Fibroblast of skin of right quadriceps (primary cell): ENCODE results near the gene MTA1.

Experiments
- DNase-seq: peaks from one replicate; pipeline ENCODE4 v3.0.0-alpha.2; 2013

MTA1 gene

DNA sequence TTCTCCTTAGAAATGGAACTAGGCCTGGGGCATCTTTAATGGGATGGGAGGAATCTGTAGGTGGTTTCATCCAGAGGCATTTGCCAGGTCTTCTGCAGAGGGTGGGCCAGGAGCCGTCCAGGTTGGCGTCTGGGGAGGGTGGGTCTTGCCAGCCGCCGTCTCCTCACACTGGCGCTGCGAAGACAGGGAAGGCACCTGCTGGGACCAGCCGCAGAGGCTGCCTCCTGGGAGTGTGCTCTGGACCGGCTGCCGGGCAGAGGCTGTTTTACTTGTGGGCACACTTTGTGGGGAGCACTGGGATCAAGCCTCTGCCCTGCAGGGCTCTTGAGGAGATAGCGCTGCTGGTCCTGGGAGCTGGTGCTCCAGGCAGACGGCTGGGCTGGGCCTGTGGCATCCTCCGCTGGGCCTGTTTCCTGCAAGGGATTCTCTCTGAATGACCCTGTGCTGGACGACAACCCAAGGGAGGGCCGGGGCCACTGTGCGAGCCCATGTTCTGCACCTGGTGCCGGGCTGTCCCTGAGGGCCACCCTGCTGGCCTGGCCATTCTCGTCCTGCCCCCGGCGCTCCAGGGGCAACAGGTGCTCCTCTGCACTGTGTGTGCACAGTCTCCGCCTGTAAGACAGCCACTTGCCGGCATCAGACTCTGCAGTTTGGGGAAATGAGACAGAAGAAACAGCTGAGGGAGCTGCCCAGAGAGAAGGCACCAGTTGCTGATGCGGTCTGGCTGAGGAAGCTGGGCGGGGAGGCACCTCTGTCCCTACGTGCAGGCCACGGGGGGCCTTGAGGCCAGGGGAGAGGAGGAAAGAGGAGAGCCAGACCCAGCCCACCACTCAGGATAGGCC lies 31.3 kb upstream of the MTA1 start:
- DNase-seq = no peak

DNA sequence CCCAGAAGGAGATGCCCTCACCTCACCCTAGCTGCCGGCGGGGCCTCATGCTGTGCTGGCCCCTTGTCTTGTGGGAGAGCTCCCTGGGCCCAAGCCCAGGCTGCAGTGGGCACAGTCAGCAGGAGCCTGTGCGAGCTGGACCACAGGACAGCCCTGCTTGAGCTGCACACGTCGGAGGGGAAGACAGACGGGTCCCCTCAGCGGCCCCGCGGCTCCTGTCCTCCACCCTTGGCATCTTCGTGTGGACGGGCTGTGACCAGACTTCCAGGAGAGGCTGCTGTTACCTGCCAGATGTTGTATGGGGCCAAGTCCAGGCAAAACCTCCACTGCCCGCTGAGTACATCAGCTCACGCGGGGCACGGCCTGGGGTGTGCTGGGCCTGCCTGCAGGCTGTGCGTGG lies 30.7 kb upstream of the MTA1 start:
- no peak for DNase-seq

DNA sequence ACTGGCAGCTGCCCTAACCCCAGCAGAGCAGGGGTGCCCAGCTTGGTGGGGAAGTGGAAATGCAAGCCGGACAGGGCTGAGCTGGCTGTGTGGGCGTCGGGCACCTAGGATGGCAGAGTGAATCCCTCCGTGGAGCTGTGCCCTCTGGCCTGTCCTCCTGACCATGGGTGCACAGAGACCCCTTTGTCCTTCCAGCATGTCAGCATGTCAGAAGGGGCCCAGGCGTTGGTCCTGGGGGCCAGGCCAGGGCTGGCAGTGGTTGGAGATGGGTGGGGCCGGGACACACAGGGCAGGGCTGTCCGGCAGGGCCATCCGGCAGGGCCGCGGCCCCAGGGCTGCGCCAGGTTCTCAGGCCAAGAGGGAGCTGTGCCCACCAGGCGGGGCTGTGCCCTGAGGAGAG lies 30.1 kb upstream of the MTA1 start:
- no peak for DNase-seq

DNA sequence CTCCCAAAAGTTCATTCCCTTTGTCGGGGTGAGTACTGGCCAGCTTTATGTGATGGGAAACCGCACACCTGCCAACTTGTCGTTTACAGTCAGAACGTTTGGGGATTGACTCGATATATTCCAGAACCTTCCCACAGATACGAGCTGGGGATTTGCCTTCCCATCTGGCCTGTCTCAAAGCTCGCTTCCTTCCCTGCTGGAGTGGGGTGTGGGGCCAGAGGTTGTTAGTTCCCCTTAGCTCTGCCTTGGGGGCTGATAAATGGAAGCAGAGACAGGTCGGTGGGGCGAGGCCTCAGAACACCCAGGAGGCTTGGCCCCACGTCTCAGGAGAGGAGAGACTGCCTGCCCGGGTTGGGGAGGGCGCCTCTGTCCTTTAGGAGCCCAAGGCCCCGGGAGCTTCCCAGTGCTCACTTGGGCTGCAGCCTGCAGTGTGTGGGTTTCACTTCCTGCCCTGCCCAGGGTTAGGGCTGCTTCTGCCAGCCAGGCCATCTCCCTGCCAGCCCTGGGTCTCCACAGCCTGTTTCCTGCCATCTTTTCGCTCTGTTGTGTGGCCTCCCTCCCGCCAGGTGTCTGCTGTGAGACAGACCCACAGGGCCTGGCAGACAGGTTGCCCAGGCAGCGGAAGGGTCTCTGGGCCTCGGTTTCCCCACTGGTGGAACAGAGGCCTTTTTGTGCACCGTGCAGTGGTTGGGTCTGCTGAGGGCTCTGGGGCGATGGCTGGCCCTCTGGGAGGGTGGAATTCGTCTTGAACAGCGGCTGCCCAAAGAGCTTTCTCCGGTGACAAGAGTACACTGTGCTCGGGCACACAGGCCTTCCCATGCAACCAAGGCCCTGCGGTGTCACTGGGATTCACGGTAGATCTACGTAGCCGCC lies 29.4 kb upstream of the MTA1 start:
- DNase-seq = no peak

DNA sequence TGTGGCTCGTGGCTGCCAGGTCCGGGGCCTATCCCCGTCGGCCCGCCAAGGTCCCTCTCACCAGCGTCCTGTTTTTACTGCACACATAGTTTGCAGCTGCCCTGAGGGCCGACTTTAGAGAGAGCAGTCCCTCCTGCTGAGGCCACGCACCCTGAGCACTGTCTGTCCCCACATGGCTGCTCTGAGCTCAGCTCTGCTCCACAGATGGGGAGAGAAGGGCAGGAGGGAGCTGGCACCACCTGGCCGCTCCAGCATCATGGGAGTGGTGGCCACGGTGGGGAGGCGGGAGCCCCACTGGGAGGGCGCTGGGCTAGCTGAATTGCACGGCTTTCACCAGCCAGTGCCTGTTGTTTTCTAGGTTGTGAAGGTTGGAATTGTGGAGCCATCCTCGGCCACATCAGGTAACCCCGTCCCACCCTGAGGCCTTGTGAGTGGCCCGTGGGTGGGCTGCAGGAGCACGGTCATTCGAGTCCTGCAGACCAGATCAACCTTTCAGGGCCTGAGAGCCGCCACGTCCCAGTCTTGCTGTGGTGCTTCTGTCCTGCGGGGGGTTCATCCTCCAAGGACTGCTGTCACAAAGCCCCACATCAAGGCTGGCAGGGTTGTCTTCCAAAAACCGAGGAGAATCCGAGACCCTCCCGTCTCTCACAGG lies 28.7 kb upstream of the MTA1 start:
- DNase-seq = no peak

DNA sequence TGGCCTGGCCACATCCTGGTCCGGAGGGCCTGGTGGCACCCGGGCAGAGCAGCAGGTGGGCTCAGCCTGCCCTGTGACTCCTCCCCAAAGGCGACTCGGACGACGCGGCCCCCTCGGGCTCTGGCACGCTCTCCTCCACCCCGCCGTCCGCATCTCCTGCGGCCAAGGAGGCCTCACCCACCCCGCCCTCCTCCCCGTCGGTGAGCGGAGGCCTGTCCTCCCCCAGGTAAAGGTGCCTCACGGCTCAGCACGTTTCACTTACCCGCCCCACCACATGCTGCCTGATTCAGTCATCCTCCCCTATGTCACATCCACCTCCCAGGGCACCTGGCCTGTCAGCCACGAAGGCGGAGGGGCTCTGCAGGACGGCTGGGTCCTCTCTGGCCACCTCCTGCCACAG lies 28.1 kb upstream of the MTA1 start:
- DNase-seq = no peak

DNA sequence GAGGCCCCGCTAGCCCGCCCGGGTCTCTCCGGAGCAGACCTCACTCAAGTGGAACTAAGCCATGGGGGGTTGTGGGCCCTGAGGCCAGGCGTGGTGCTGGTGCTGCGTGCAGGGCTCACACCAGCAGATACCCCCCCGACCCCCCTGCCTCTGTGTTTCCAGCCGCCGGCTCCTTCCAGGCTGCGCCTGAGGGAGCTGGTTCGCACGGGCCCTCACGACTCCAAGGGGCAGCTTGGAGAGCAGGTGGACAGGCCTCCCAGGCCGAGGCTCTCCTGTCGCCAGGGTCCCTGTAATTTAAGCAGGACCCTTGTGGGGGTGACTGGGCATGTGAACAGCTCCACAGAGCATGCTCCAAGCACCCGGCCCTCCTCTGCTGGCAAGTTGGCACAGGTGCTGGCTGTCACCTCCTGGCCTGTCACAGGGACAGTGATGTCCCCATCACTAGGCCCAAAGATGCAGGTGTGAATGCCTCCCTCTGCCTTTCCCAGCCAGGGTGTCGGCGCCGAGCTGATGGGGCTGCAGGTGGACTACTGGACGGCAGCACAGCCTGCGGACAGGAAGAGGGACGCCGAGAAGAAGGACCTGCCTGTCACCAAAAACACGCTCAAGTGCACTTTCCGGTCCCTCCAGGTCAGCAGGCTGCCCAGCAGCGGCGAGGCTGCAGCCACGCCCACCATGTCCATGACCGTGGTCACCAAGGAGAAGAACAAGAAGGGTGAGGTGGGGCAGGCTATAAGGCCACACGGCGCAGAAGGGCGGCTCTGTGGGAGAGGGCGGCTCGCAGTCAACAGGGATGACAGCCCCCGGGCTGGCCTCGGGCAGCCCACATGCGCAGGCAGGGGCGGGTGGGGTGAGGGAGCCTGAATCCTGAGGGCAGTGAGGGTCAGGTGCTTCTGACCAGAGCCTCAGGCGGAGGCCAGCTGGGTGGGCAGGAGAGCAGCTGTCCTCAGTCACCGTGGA lies 27.2 kb upstream of the MTA1 start:
- no peak for DNase-seq

DNA sequence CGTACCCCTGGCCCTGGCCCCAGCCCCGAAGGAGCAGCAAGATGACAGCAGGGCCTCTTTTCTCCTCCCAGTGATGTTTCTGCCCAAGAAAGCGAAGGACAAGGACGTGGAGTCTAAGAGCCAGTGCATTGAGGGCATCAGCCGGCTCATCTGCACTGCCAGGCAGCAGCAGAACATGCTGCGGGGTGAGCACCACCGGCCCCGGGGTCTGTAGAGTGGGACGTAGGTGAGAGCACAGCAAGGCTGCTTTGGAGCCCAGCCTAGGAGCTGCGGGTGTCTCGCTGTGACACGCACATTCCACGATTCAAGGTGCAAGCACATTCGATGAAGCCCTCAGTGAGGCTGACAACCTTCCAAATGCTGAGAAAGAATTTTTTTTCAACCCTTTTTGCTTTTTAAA lies 26.5 kb upstream of the MTA1 start:
- DNase-seq = no peak

DNA sequence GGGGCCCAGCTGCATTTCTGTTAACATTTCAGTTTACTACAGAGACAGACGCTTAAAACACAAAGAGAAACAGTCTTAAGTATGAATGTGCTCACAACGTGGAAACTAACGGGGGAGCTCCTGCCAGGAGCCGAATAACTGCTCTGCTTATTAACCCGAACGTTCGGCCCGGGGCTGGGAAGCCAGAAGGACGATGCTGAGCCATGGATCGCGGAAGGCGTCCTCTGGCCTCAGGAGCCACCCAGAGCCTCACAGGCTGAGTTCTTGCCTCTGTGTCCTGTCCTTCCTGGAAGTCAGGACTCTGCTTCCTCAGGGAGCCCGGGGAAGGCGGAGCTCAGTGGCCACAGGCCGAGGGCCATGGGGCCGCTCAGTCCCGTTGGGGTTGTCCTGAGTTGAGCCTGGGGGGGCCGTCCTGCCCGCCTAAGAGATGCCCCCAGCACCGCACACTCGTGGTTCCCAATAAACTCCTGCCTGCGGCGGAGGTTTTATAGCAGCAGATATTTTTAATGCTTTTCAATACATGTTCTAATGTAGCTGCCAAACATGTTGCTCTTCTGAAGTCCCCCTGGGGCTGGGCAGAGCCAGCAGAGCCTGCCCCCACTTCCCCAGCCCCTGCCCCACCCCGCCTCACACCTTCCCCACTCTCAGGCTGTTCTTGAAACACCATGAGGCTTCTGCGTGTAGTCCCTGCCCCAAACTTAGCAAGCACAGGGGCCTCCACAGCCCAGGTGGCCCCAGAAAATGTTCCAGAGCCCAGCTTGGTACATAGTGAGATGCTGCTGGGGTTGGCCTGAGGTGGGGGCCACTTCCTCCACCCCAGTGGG lies 24.7 kb upstream of the MTA1 start:
- no peak for DNase-seq

DNA sequence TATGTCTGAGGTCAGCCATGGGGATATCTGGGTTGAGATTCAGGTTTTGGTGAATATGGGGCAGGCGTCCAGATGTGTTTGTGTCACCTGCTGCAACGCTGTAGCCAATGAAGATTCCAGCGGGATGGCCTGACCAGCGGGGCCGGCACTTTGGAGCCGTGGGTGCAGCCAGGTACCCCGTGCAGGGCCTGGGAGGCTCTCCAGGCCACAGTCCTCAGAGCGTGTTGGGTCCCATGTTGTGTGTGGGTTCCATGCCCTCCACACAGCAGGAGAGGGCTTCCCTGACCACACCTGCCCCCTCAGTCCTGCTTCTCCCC lies 24.1 kb upstream of the MTA1 start:
- no peak for DNase-seq

DNA sequence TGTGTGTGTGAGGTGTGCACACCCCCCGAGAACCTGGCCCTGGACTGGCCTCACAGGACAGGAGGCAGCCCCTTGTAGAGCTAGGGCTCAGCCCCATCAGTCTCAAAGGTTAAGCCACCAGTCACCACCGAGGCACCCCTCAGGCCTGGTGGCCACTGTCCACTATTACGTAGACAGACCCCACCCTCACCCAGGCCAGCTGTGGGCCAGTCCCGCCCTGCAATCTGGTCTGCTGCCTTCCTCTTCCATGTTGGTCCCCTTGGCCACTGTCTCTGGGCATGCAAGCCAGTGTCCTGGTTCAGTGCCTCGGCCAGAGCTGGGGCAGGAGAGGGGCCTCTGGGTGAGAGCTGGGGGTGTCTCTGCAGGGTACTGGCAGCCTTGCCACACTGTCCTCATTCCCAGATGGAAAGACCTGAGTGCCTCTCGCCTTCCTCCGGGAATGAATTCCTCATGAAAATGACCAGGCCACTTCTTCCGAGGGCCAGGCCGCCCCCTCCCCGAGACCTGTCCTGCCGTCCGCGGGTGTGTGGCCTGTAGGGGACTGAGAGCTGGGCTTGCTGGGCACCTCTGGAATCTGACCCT lies 22.2 kb upstream of the MTA1 start:
- no peak for DNase-seq

DNA sequence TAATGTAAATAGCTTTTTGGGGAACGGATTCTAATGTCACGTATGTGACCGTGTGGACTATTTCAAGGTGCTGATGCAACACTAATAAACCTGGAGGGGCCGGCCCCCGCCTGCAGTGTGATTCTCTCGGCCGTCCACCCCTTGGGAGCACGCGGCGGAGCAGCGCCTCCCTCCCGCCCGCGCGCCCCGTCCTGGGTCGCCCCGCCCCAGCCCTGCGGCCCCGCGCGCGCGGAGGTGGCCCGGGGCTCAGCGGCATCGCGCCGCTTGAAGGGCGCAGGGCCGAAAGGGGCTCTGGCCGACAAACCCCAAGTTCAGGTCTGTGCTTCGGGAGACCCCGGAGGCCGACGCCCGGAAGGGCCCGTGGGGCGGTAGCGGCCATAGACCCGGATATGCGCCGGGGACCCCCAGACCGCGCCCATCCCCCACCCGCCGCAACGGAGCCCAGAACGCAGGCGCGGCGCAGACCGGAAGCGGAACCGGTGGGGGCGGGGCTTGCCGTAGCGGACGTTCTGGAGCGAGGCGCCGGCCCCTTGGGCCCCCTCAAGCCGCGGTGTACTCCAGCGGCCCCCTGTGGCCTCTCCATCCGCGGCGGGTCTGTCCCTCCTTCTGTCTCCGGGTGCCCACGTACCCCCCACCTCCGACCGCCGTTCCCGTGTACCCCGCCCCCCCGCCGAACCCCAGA lies 21.4 kb upstream of the MTA1 start, which contains the start of gene TEX22:
TEX22 (plus strand) TSS at position 495 of the 682 bp plus-strand sequence. CDS start 803 bp downstream, outside the sequence.
- DNase-seq = peak; percentile 83

DNA sequence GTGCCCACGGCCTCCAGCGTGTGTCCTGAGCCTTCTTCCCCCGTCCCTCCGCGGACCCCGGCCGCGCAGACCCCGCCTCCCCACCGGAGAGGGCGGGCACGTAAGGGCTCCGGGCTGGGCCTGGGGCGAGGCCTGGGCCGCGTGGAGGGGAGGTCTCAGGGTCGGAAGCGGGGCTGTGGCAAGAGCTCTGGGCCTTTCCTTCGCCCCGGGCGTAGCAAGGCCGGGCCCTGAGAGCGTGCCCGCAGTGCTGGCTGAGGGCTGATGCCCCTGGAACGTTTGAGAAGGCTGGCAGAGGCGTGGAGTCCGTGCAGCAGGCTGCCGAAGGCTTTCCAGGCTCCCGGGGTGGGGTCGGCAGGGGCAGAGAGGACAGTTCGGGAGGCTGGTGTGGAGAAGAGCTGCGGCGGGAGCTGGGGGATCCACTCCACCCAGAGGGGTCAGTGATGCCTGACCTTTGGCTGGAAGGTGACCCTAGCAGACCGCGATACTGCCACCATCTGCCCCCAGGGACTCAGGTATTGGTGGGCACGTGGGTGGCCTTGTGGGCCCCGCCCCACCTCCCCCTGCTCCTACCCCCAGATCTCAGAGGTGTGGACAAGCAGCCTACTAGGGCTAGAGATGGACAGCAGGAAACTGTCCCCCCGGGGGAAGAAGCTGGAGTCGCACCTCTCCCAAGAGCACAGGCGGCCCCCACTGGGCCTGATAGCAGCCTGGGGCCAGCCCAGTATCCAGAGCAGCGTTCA lies 20.7 kb upstream of the MTA1 start:
- no peak for DNase-seq

DNA sequence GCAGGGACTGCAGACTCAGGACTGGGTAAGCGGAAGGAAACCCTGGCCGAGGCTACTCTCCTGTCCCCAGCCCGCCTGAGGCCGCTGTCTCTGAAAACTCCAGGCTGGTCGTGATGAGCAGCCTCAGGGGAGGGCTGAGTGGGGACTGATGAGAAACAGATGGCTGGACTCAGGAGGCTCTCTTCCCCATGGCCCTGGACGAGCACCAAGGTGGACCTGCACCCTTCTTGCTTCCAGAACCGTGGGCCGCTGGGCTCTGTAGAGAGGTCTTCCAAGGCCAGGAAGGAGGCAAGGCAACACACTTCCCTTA lies 20.2 kb upstream of the MTA1 start:
- DNase-seq = no peak

DNA sequence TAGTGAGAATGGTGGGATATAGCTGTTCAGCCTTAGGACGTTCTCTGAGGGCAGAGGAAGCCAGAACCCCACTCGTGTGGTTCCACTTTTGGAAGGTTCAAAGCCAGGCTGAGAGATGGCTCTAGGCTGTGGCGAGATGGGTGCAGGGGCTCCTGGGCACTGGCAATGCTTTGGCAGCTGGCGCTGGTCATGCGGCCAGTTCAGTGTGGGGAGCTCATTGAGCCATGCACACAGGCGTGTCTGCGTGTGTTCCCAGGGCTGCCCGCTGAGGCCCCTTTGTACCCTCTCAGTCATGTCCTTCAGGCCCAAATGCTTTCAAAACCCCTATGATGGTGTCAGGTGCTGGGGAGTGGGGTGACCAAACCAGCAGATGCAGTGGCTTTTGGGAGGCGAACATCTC lies 19.6 kb upstream of the MTA1 start:
- DNase-seq = no peak

DNA sequence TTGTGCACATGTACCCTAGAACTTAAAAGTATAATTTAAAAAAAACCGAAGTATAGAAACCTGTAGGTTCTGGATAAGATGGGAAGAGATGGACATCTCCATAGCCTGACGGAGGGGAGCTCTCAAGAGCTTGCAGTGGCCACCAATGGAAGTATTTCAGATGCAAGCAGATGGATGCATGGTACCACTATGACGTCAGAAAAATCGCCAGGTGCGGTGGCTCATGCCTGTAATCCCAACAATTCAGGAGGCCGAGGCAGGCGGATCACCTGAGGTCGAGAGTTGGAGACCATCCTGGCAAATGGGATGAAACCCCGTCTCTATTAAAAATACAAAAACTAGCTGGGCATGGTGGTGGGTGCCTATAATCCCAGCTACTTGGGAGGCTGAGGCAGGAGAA lies 17.9 kb upstream of the MTA1 start:
- no peak for DNase-seq

DNA sequence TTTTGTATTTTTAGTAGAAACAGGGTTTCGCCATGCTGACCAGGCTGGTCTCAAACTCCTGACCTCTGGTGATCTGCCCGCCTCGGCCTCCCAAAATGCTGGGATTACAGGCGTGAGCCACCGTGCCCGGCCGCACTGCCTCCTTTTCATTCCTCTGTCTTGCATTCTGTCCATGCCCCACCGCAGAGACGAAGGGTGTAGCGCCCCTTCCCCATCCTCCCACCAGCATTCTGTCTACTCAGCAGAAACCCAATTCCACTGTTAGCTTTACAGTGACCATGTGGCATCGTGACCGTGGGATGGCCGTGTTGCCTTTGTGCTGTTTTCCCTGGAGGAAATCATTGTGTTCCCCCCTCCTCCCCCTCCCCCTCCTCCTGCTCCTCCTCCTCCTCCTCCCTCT lies 11.0 kb upstream of the MTA1 start:
- no peak for DNase-seq

DNA sequence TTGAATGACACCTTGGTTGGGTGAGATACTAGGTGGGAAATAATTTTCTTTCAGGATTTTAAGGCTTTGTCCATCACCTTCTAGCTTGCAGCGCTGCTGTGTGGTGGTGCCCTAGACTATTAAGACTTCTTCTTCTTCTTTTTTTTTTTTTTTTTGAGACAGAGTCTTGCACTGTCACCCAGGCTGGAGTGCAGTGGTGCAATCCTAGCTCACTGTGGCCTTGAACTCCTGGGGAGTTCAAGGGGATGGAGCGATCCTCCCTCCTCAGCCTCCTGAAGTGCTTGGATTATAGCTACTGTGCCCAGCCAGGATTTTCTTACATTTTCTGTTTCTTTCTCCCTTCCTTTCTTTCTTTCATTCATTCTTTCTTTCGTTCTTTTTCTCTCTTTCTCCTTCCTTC lies 10.3 kb upstream of the MTA1 start:
- no peak for DNase-seq

DNA sequence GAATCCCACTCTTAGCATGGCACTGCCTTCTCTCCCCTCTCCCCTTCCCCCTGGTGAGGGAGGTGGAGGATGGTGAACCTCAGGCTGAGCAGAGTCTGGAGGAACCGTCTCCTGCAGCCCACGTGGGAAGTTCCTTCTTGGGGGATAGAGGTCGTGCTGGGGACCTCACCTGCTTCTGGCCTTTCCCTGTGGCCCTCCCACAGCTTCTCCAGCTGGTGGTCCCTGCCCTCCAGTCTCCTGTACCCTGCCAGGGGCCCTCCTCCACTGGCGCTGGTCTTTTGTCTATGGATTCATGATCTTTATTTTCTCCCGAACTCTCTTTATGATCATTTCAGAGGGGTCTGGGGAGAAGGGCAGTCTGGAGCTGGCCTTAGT lies 9.0 kb upstream of the MTA1 start:
- DNase-seq = no peak
